ENCODE data around the gene NIT1. TPM values are rescaled to one million over a fixed set of nuclear protein-coding genes. Genes with fewer than 3 reads are reported as not detected.

Gene NIT1
- total and polyA plus RNA-seq, 4 donors, result 26.9 to 40.4 (median 38.0) TPM

- H3K27ac ChIP-seq (ENCODE audit: low read depth in 1 of 2, low read length in 1 of 2), result peak overlapping the region in 1 of 2 donors; percentile 71
- H3K4me1 ChIP-seq (ENCODE audit: control insufficient read depth in 5 of 5, insufficient read depth in 5 of 5, low read length in 5 of 5), result peaks cover 0 to 8% (median 3%) of the 10 kb centered on the region in 5 donors
- H3K27me3 ChIP-seq (ENCODE audit: control insufficient read depth in 3 of 3, insufficient read depth in 3 of 3, low read length in 2 of 3), result peaks cover 0 to 6% (median 0%) of the 10 kb centered on the region in 3 donors
- TF ChIP-seq CTCF (IDR thresholded peaks at IDR 0.05; ENCODE audit: control extremely low read depth, extremely low read depth), result no peak
- H3K9ac ChIP-seq (ENCODE audit: insufficient read depth in 1 of 2, low read length in 2 of 2), result no peak overlapping the region
- no peak for ATAC-seq (ENCODE audit: insufficient read depth, low FRiP score)
- no peaks in the 10 kb centered on the region for H3K36me3 ChIP-seq (ENCODE audit: control insufficient read depth in 4 of 4, insufficient read depth in 4 of 4, low read length in 4 of 4)
- H3K4me3 ChIP-seq, result no peak overlapping the region
- WGBS, 2 donors, result 83 to 84% methylated on average over 2 of the region's 2 CpGs
- H3K9me3 ChIP-seq (ENCODE audit: control insufficient read depth in 4 of 4, insufficient read depth in 3 of 4, low read length in 3 of 4), result peaks cover 0 to 4% (median 0%) of the 10 kb centered on the region in 4 donors
- no peak for DNase-seq
These were observed 35.4 kb upstream of the NIT1 start for GRCh38 chr1:161082483-161082882.

- Histone ChIP-seq H3K27me3 (ENCODE audit: control insufficient read depth in 3 of 3, insufficient read depth in 3 of 3, low read length in 2 of 3) (peaks cover 0 to 6% (median 0%) of the 10 kb centered on the region in 3 donors), H3K9ac (ENCODE audit: insufficient read depth in 1 of 2, low read length in 2 of 2) (no peak overlapping the region), H3K4me3 (no peak overlapping the region), H3K4me1 (ENCODE audit: control insufficient read depth in 5 of 5, insufficient read depth in 5 of 5, low read length in 5 of 5) (peaks cover 0 to 8% (median 3%) of the 10 kb centered on the region in 5 donors), H3K9me3 (ENCODE audit: control insufficient read depth in 4 of 4, insufficient read depth in 3 of 4, low read length in 3 of 4) (peaks cover 0 to 4% (median 0%) of the 10 kb centered on the region in 4 donors), H3K36me3 (ENCODE audit: control insufficient read depth in 4 of 4, insufficient read depth in 4 of 4, low read length in 4 of 4) (no peaks in the 10 kb centered on the region), H3K27ac (ENCODE audit: low read depth in 1 of 2, low read length in 1 of 2) (peak overlapping the region in 1 of 2 donors; percentile 71)
- ATAC-seq (ENCODE audit: insufficient read depth, low FRiP score) (peak; percentile 94), DNase-seq (peak; percentile 45 to 70 (median 66))
- WGBS, 2 donors, result 45 to 46% methylated on average over 7 to 8 of the region's 8 CpGs
- TF ChIP-seq CTCF (IDR thresholded peaks at IDR 0.05; ENCODE audit: control extremely low read depth, extremely low read depth), result no peak
These were observed 34.7 kb upstream of the NIT1 start for GRCh38 chr1:161082996-161083747.

GRCh38 chr1:161083748-161084596, 33.9 kb upstream of the NIT1 start:
- peaks cover 0 to 4% (median 0%) of the 10 kb centered on the region in 4 donors for H3K9me3 ChIP-seq (ENCODE audit: control insufficient read depth in 4 of 4, insufficient read depth in 3 of 4, low read length in 3 of 4)
- H3K9ac ChIP-seq (ENCODE audit: insufficient read depth in 1 of 2, low read length in 2 of 2), result no peak overlapping the region
- ATAC-seq (ENCODE audit: insufficient read depth, low FRiP score) (no peak), DNase-seq (no peak)
- H3K4me3 ChIP-seq, result no peak overlapping the region
- H3K36me3 ChIP-seq (ENCODE audit: control insufficient read depth in 4 of 4, insufficient read depth in 4 of 4, low read length in 4 of 4), result no peaks in the 10 kb centered on the region
- H3K27ac ChIP-seq (ENCODE audit: low read depth in 1 of 2, low read length in 1 of 2), result peak overlapping the region in 1 of 2 donors; percentile 90
- H3K27me3 ChIP-seq (ENCODE audit: control insufficient read depth in 3 of 3, insufficient read depth in 3 of 3, low read length in 2 of 3), result peaks cover 0 to 4% (median 0%) of the 10 kb centered on the region in 3 donors
- WGBS, 2 donors, result 55 to 82% methylated on average over 10 of the region's 10 CpGs
- no peak for TF ChIP-seq CTCF (IDR thresholded peaks at IDR 0.05; ENCODE audit: control extremely low read depth, extremely low read depth)
- peaks cover 0 to 8% (median 3%) of the 10 kb centered on the region in 5 donors for H3K4me1 ChIP-seq (ENCODE audit: control insufficient read depth in 5 of 5, insufficient read depth in 5 of 5, low read length in 5 of 5)
